Activated CD4-positive, alpha-beta memory T cell treated with anti-CD3 and anti-CD28 coated beads, Interleukin-2, amount 10 ng/mL, durations not matched to agents 7 days and 5 days (primary cell): ENCODE measurements around the gene TRPT1. TPM values are rescaled to one million over a fixed set of nuclear protein-coding genes. Genes with fewer than 3 reads are reported as not detected.
"Not testable (repeated sequence)": the region's sequence is repeated elsewhere in the genome, so short reads cannot be mapped to it uniquely, and the experiment has no call there.

ENCODE experiments used
- CTCF ChIA-PET: fragments of 350-600 bp; sonication (Branson Sonifier 250); formaldehyde crosslinking; loops from one replicate; lab custom pipeline; 2021; ENCODE audit warnings: antibody characterized with exemption, inconsistent platforms; lab: Charles Lee
- POLR2A ChIA-PET: fragments of 350-600 bp; sonication (Branson Sonifier 250); formaldehyde crosslinking; loops from one replicate; lab custom pipeline; 2021; ENCODE audit warnings: antibody characterized with exemption; lab: Charles Lee
- DNase-seq: peaks from one replicate; pipeline ENCODE4 v3.0.0-alpha.2; 2020
- H3K27ac Mint-ChIP-seq: one replicate; pipeline ENCODE4 v1.8.0; 2021; ENCODE audit warnings: mild to moderate bottlenecking, mixed read lengths
- H3K27me3 Mint-ChIP-seq: one replicate; pipeline ENCODE4 v1.8.0; 2021; ENCODE audit warnings: mixed read lengths
- H3K36me3 Mint-ChIP-seq: one replicate; pipeline ENCODE4 v1.8.0; 2021; ENCODE audit warnings: low read depth, mixed read lengths
- H3K4me1 Mint-ChIP-seq: one replicate; pipeline ENCODE4 v1.8.0; 2021; ENCODE audit warnings: mixed read lengths
- H3K4me3 Mint-ChIP-seq: one replicate; pipeline ENCODE4 v1.8.0; 2021; ENCODE audit warnings: mild to moderate bottlenecking, mixed read lengths
- H3K9me3 Mint-ChIP-seq: one replicate; pipeline ENCODE4 v1.8.0; 2021; ENCODE audit warnings: mixed read lengths
- total RNA-seq, 2 experiments: library from RNA; stranded (reverse); gene quantifications; one replicate each; pipeline ENCODE4 v1.2.3, GENCODE V29; 2021

Gene TRPT1
- total RNA-seq, 2 experiments from 2014 or later: 34.7 to 35.3 TPM

- POLR2A ChIA-PET: interaction anchor here (0.7 to 11.2 kb wide), 3 partner anchors 10 to 43 kb away, joined by 3 to 131 read pairs (median 107); partner anchors contain the start of gene FERMT3
- Mint-ChIP-seq H3K4me3 (no peak overlapping the region), H3K4me1 (peaks cover 45% of the 10 kb centered on the region), H3K9me3 (no peaks in the 10 kb centered on the region), H3K27me3 (peaks cover 3% of the 10 kb centered on the region), H3K27ac (no peak overlapping the region), H3K36me3 (peaks cover 8% of the 10 kb centered on the region)
- CTCF ChIA-PET: interaction anchor here (2.5 to 4.7 kb wide), 2 partner anchors 43 to 53 kb away, joined by 16 to 34 read pairs; partner anchors contain the start of gene FERMT3
- no peak for DNase-seq
Measured at GRCh38 chr11:64248578-64248977, 22.6 kb upstream of the TRPT1 start.

DNA sequence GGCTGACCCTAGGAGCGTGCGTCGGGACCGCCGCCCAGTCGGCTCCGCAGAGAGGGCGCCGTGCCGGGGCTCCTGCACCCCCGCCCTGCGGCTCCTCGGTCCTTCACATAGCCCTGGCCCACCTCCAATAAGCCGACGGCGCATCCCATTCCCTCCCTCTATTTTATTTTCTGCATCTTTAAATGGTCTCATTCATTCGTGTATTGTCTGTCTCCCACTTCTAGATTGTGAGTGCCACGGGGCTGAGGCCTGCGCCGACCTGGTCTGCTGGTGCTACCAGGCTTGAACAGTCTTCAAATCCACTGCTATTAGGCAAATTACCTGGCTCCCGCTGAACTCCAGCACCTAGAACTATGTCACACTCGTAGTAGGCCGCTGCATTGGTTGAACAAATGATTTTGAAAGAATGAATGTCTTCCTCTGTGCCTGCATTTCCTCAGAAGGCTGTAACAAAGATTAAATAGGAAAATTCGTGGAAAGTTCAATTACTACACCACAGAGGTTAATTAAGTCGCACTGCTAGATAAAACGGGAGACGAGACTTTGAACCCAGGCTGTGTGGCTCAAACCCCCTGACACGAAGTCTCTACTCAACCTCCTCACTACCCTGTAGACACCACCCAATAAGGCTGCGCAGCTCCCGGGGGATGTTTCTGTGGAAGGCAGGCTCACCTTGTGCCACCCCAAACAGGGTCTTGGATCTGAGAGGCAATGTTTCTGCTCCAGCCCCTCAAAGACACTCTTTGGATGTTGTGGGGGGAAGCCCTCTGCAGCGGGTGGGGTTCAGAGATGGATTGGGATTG lies 21.9 kb upstream of the TRPT1 start:
- Mint-ChIP-seq H3K9me3 (no peaks in the 10 kb centered on the region), H3K36me3 (peaks cover 13% of the 10 kb centered on the region), H3K27me3 (peaks cover 3% of the 10 kb centered on the region), H3K4me1 (peaks cover 48% of the 10 kb centered on the region), H3K4me3 (peak overlapping the region; percentile 62), H3K27ac (no peak overlapping the region)
- DNase-seq: no peak
- CTCF ChIA-PET: interaction anchor here (1.5 to 4.7 kb wide), 2 partner anchors 21 to 42 kb away, joined by 4 to 34 read pairs; partner anchors contain the start of gene FERMT3
- POLR2A ChIA-PET: interaction anchor here (0.7 to 11.2 kb wide), 7 partner anchors 10 to 70 kb away, joined by 3 to 131 read pairs (median 19); partner anchors contain the start of genes ESRRA, FERMT3, NUDT22 and PRDX5

- CTCF ChIA-PET: interaction anchor here (1.0 to 2.8 kb wide), 5 partner anchors 8 to 56 kb away, joined by 3 to 14 read pairs (median 9); no protein-coding TSS in a partner anchor
- DNase-seq: peak; percentile 84
- Mint-ChIP-seq H3K27ac (peak within 1 kb of the TSS; percentile 85), H3K4me3 (peak within 1 kb of the TSS; percentile 86), H3K27me3 (peaks cover 3% of the 10 kb centered on the region), H3K36me3 (peaks cover 13% of the 10 kb centered on the region), H3K4me1 (peaks cover 53% of the 10 kb centered on the region), H3K9me3 (no peaks in the 10 kb centered on the region)
- POLR2A ChIA-PET: interaction anchor here (0.9 to 11.2 kb wide), 9 partner anchors 21 to 1391 kb away, joined by 3 to 131 read pairs (median 17); partner anchors contain the start of genes BAD, ESRRA, FERMT3 and NUDT22
Measured at GRCh38 chr11:64246871-64247728, 21.1 kb upstream of the TRPT1 start, which contains the start of gene PPP1R14B. Gene PPP1R14B (minus strand): TSS chr11:64246943. CDS start chr11:64246673, 270 bp downstream.

DNA sequence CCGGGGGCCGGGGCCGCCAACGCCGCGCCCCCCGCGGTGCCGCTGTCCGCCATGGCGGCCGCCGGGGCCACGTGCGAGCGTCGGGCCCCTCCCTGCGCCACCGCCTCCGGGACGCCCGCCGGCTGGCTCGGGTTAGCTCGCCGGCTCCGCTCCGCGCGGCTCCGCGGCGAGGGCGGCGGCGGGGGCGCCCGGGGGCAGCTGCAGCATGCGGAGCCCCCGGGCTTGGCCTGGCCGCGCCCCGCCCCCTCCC lies 20.6 kb upstream of the TRPT1 start:
- H3K4me1 Mint-ChIP-seq: peaks cover 49% of the 10 kb centered on the region
- not testable (repeated sequence) for H3K27me3 Mint-ChIP-seq, H3K9me3 Mint-ChIP-seq, H3K27ac Mint-ChIP-seq, DNase-seq
- peak overlapping the region; percentile 77 for H3K4me3 Mint-ChIP-seq
- ChIA-PET POLR2A (interaction anchor here (0.7 to 11.2 kb wide), 13 partner anchors 9 to 1390 kb away, joined by 3 to 131 read pairs (median 14); partner anchors contain the start of genes BAD, CATSPERZ, DNAJC4 and ESRRA), CTCF (interaction anchor here (0.9 to 2.8 kb wide), 6 partner anchors 9 to 85 kb away, joined by 3 to 14 read pairs (median 6); no protein-coding TSS in a partner anchor)
- H3K36me3 Mint-ChIP-seq: peaks cover 13% of the 10 kb centered on the region

GRCh38 chr11:64245797-64246620 lies 20.0 kb upstream of the TRPT1 start:
- POLR2A ChIA-PET: interaction anchor here (0.7 to 11.2 kb wide), 17 partner anchors 9 to 1390 kb away, joined by 3 to 131 read pairs (median 8); partner anchors contain the start of genes BAD, CATSPERZ, DNAJC4 and ESRRA
- H3K4me1 Mint-ChIP-seq: peaks cover 50% of the 10 kb centered on the region
- peaks cover 13% of the 10 kb centered on the region for H3K36me3 Mint-ChIP-seq
- DNase-seq: peak; percentile 76
- peaks cover 3% of the 10 kb centered on the region for H3K27me3 Mint-ChIP-seq
- CTCF ChIA-PET: interaction anchor here (0.9 to 2.8 kb wide), 10 partner anchors 9 to 86 kb away, joined by 3 to 14 read pairs (median 5); partner anchors contain the start of genes ESRRA, PRDX5 and TRMT112
- H3K27ac Mint-ChIP-seq: peak overlapping the region; percentile 85
- H3K4me3 Mint-ChIP-seq: peak overlapping the region; percentile 86
- H3K9me3 Mint-ChIP-seq: no peaks in the 10 kb centered on the region

DNA sequence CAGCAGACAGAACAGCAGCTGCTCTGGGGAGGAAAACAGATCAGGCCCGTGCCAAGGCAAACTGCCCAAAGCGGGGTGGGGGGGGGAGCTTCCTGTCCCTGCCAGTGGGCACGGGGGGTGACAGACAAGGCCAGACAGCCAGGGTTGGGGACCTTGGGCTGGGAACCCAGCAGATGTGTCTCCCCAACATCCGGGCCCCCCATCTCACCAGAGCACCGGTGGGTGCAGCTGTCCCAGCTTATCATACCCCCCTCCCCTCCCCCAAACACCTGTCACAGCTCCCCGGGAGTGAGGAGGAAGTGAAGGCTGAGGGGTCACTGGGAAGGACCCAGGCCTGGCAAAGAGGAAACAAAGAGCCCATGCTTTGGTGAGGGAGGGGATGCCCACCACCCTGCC lies 19.4 kb upstream of the TRPT1 start:
- peaks cover 51% of the 10 kb centered on the region for H3K4me1 Mint-ChIP-seq
- POLR2A ChIA-PET: interaction anchor here (0.8 to 11.2 kb wide), 18 partner anchors 9 to 533 kb away, joined by 3 to 131 read pairs (median 6); partner anchors contain the start of genes BAD, CATSPERZ, DNAJC4 and ESRRA
- peak overlapping the region; percentile 85 for H3K27ac Mint-ChIP-seq
- peaks cover 13% of the 10 kb centered on the region for H3K36me3 Mint-ChIP-seq
- H3K4me3 Mint-ChIP-seq: peak overlapping the region; percentile 86
- H3K27me3 Mint-ChIP-seq: peaks cover 3% of the 10 kb centered on the region
- DNase-seq: peak; percentile 40
- CTCF ChIA-PET: interaction anchor here (0.5 to 2.8 kb wide), 11 partner anchors 18 to 86 kb away, joined by 3 to 14 read pairs (median 6); partner anchors contain the start of genes ESRRA, NUDT22, PRDX5 and TRMT112
- H3K9me3 Mint-ChIP-seq: no peaks in the 10 kb centered on the region

- CTCF ChIA-PET: interaction anchor here (0.5 to 2.8 kb wide), 10 partner anchors 18 to 73 kb away, joined by 3 to 14 read pairs (median 6); partner anchors contain the start of genes ESRRA, NUDT22, PRDX5 and TRMT112
- H3K9me3 Mint-ChIP-seq: no peaks in the 10 kb centered on the region
- H3K27me3 Mint-ChIP-seq: peaks cover 1% of the 10 kb centered on the region
- peaks cover 52% of the 10 kb centered on the region for H3K4me1 Mint-ChIP-seq
- peak overlapping the region; percentile 86 for H3K4me3 Mint-ChIP-seq
- DNase-seq: no peak
- H3K36me3 Mint-ChIP-seq: peaks cover 13% of the 10 kb centered on the region
- H3K27ac Mint-ChIP-seq: peak overlapping the region; percentile 85
- POLR2A ChIA-PET: interaction anchor here (0.8 to 11.2 kb wide), 19 partner anchors 9 to 534 kb away, joined by 3 to 131 read pairs (median 8); partner anchors contain the start of genes BAD, CATSPERZ, DNAJC4 and ESRRA
Measured at GRCh38 chr11:64244966-64245365, 19.0 kb upstream of the TRPT1 start.

- Mint-ChIP-seq H3K4me3 (peak overlapping the region; percentile 47), H3K36me3 (peaks cover 13% of the 10 kb centered on the region), H3K9me3 (no peaks in the 10 kb centered on the region), H3K4me1 (peaks cover 55% of the 10 kb centered on the region), H3K27ac (peak overlapping the region; percentile 35), H3K27me3 (no peaks in the 10 kb centered on the region)
- CTCF ChIA-PET: interaction anchor here (0.7 to 1.8 kb wide), 7 partner anchors 13 to 74 kb away, joined by 3 to 7 read pairs (median 5); partner anchors contain the start of genes FERMT3, NUDT22, PRDX5 and TRMT112
- POLR2A ChIA-PET: interaction anchor here (1.1 to 11.2 kb wide), 10 partner anchors 11 to 91 kb away, joined by 3 to 131 read pairs (median 12); partner anchors contain the start of genes CATSPERZ, DNAJC4, ESRRA and FERMT3
- no peak for DNase-seq
Measured at GRCh38 chr11:64244107-64244506, 18.1 kb upstream of the TRPT1 start.

DNA sequence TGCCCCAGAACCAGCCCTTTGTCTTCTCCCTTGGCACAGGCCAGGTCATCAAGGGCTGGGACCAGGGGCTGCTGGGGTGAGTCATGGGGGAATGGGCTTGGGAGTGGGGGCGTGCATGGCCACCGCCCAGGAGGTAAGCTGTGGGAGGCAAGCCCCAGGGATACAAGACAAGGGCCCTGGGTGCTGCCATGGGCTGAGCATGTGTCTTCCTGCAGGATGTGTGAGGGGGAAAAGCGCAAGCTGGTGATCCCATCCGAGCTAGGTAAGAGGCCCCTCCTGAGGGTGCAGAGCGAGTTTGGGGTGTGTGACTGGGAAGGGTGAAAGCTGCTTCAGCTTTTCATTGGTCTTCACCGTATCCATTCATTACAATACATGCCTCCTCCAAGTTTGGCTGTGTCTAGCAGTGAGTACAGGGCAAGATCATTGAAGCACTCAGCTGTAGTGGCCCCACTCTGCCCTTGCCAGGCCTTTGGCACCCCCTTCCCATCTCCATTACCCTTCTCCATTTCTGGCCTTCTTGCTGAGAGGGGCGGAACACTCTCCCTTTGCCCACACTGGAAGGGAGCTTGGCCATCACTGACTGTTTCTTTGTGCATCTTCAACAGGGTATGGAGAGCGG lies 17.4 kb upstream of the TRPT1 start:
- Mint-ChIP-seq H3K36me3 (peaks cover 13% of the 10 kb centered on the region), H3K27ac (peak overlapping the region; percentile 35), H3K4me3 (peak overlapping the region; percentile 47), H3K27me3 (no peaks in the 10 kb centered on the region), H3K9me3 (no peaks in the 10 kb centered on the region), H3K4me1 (peaks cover 56% of the 10 kb centered on the region)
- POLR2A ChIA-PET: interaction anchor here (0.8 to 11.2 kb wide), 11 partner anchors 12 to 97 kb away, joined by 3 to 131 read pairs (median 6); partner anchors contain the start of genes CCDC88B, DNAJC4, ESRRA and FERMT3
- CTCF ChIA-PET: interaction anchor here (0.7 to 3.6 kb wide), 7 partner anchors 7 to 74 kb away, joined by 3 to 23 read pairs (median 5); partner anchors contain the start of genes FERMT3, PRDX5 and TRMT112
- no peak for DNase-seq
